IPS-18c (cell line): ENCODE data around the gene PPP1R14B.

ENCODE experiments used
- H3K4me3 ChIP-seq: 2 replicates; pipeline ENCODE4 v1.7.0; 2013; ENCODE audit warnings: low read depth, mild to moderate bottlenecking, low read length, moderate library complexity; ENCODE audit not compliant: insufficient read depth
- H3K9me3 ChIP-seq: one replicate; pipeline ENCODE4 v1.6.1; 2013; ENCODE audit warnings: mild to moderate bottlenecking, low read length, moderate library complexity; ENCODE audit not compliant: control insufficient read depth, insufficient read depth

PPP1R14B gene

DNA sequence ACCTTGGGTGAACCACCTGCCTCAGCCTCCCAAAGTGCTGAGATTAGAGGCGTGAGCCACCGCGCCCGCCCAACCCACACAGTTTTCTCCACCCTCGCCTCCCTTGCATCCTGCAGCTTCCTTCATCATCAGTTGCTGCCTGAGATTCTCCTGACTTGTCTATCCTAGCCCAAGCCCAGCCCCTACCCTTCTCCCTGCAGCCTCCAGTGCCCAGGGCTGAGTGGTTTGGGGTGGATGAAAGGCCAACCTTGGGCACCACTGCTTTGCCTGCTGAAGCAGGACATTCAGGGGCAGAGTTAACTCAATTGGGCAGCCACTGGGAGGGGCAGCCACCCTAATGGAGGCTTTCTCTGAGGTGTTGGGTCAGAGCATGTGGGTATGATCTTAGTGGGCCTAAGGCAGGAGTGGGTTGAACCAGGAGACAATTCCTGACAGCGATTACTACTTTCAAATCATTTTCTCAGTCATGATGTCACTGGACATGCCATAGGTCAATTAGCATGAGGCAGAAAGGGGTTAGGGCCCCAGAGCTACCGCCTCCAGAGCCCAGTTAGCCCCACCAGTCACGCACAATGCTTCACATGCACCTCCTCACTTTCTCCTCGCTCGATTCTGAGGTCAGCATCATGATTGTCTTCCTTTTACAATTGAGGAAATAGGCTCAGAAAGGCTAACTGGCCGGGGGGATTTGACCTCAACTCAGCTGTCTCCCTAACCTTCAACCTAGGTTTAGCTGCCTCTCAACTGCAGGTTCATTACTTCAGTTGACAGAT lies 6.9 kb downstream of the PPP1R14B start:
- H3K9me3 ChIP-seq, result no peaks in the 10 kb centered on the region
- peak overlapping the region; percentile 96 for H3K4me3 ChIP-seq

DNA sequence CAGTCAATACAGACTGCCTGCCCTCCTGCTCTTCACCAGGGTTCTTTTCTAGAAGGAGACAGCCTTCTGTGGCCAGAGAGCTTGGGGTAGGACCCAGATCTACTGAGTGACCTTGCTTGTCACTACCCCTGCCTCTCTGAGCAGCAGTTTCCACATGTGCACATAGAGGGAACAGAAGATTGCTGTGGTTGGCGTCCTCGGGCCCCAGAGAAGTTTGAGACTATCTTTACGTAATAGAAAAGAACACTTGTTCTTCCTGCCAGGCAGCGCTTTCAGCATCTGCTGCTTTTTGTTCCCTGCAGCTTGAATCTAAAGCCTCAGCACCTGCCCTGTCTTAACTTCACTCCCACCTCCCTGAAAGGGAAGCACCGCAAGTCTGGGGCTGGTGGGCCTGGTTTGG lies 7.7 kb downstream of the PPP1R14B start:
- Histone ChIP-seq H3K4me3 (no peak overlapping the region), H3K9me3 (no peaks in the 10 kb centered on the region)

DNA sequence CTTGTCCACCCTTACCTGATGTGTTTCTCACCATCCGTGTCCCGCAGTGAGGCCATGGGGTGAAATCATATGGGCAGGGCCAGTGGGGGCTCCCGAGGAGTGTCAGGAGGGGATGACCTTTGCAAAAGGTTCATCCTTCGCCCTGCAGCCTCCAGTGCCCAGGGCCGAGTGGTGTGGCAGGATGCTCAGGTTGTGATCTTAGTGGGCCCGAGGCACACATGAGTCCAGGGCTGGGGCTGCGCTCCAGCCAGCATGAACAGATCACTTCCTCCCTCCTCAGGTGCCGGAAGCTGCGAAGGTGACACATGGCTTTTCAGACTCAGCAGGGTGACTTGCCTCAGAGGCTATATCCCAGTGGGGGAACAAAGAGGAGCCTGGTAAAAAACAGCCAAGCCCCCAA lies 8.7 kb downstream of the PPP1R14B start:
- no peak overlapping the region for H3K4me3 ChIP-seq
- no peaks in the 10 kb centered on the region for H3K9me3 ChIP-seq

DNA sequence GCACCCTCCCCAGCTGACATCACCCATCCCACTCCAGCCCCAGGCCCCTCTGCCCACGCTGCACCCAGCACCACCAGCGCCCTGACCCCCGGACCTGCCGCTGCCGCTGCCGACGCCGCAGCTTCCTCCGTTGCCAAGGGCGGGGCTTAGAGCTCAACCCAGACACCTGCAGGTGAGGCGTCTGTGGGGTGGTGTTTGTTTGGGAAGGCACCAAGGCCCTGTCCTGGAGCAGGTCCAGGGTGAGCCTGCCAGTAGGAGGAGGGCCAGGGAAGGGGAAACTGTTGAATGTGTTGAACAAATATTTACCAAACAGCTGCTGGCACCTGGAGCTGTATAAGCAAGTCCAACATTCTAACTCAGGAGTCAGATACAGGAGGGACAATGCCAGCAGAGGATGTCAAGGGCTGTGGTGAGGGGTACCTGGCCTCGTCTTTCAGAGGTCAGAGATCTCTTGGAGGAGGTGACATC lies 9.2 kb downstream of the PPP1R14B start:
- Histone ChIP-seq H3K9me3 (no peaks in the 10 kb centered on the region), H3K4me3 (no peak overlapping the region)

DNA sequence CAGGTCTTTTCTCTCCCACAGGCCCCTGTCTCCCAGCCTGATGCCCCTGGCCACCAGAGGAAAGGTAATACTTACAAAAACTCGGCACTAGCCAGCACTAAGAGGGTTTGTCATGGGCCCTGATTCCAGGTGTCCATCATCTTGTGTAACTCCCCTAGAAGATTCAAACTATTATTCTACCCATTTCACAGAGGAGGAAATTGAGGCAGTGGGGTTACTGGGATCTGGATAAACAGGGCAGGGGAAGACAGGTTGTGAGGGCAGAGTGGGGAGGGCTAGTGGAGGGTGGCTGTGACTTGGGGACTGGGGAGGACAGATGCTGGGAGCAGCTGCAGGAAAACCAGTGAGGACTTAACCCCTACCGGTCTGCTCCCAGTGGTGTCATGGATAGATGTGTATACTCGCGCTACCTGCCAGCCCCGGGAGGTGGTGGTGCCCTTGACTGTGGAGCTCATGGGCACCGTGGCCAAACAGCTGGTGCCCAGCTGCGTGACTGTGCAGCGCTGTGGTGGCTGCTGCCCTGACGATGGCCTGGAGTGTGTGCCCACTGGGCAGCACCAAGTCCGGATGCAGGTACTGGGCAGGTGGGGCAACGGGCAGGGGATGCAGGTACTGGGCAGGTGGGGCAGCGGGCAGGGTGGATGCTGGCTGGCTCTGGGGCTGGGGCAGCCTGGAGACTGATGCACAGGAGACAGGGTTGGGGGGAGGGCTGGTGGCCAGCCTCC lies 11.1 kb downstream of the PPP1R14B start:
- Histone ChIP-seq H3K4me3 (peak overlapping the region; percentile 64), H3K9me3 (no peaks in the 10 kb centered on the region)

DNA sequence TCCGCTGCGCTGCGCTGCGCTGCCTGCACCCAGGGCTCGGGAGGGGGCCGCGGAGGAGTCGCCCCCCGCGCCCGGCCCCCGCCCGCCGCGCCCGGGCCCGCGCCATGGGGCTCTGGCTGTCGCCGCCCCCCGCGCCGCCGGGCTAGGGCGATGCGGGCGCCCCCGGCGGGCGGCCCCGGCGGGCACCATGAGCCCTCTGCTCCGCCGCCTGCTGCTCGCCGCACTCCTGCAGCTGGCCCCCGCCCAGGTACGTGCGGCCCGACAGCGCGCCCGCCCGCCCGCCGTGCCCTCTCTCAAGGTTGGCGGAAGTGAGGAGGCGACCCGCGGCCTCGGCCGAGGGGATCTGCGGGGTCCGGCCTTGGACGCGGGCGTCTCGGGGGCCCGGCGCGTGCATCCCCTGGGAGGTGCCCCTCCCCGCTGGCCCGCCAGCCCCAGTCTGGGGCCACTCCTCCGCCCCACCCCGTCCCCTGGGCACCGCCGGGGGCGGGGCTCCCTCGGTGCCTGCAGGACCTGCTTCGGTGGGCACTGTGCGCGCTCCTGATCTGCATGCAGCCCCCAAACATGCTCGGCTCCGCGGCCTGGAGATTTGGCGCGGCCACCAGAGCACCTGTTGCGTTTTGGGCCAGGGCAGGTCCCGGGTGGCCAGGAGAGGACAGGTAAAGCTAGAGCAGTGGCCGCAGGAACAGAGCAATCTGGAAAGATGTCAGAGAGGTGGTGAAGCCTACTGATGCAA lies 11.9 kb downstream of the PPP1R14B start:
- no peaks in the 10 kb centered on the region for H3K9me3 ChIP-seq
- H3K4me3 ChIP-seq, result peak overlapping the region; percentile 64

DNA sequence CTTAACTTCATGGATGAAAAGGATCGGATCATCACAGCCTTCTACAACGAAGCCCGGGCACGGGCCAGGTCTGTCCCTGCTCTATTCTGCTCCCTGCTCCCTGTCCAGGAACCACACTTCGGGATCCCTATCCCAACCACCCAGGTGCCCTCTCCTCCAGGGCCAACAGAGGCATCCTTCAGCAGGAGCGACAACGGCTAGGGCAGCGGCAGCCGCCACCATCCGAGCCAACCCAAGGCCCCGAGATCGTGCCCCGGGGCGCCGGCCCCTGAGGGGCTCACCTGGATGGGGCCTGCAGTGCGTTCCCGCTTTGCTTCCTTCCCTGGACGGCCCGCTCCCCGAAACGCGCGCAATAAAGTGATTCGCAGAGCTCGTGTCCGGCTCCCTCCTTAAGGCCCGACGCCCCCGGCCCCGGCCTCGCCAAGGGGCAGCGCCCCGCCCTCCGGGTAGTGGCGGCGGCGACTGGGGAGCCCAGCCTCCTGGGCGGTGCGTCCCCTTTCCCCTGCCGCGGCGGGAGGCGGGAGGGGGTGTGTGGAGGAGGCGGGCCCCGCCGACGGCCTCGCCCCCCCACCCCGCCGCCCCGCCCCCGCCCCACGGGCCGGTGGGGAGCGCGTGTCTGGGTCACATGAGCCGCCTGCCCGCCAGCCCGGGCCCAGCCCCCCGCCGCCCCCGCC lies 12.7 kb downstream of the PPP1R14B start, which contains the start of gene VEGFB:
Gene VEGFB, plus strand, starts transcription at position 672 of the 674 bp plus-strand sequence. CDS start 250 bp downstream, outside the sequence.
- no peaks in the 10 kb centered on the region for H3K9me3 ChIP-seq
- H3K4me3 ChIP-seq, result peak within 1 kb of the TSS; percentile 64

DNA sequence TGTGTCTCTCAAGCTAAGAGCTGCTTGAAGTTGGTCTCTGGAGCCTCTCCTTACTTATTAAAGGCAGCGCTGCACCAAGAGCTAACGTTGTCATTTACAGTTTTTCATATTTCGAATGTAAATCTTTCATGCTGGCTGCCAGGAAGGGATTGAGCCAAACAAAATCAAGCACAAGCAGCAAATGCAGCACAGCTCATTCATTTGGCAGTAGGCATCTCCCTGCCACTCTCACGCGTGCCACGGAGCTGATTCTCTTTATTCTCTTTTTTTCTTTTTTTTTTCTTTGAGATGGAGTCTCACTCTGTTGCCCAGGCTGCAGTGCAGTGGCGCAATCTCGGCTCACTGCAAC lies 13.8 kb downstream of the PPP1R14B start:
- no peaks in the 10 kb centered on the region for H3K9me3 ChIP-seq
- no peak overlapping the region for H3K4me3 ChIP-seq

DNA sequence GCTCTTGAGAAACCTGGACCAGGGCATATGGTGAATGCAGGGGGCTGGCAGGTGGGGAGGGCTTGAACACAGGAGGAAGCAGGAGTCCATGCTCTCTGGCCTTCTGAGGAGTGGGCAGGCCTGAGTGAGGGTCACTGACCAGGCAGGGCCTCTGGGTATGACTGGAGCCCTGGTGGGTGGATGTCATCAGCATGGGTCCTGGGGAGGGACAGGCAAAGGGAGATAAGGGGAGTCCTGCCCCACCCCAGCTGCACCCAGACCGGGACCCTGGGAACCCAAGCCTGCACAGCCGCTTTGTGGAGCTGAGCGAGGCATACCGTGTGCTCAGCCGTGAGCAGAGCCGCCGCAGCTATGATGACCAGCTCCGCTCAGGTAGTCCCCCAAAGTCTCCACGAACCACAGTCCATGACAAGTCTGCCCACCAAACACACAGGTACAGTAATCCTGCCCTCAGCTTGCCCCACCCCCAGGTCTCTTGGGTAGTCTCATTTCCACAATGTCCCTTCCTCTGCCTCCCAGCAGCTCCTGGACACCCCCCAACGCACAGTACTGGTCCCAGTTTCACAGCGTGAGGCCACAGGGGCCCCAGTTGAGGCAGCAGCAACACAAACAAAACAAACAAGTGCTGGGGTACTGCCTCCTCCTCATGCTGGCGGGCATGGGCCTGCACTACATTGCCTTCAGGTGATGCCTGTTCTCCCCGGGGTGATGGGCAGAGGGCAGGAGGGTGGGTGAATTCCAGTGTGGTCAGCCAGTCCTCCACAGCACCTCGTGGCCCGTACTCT lies 14.4 kb downstream of the PPP1R14B start:
- Histone ChIP-seq H3K4me3 (no peak overlapping the region), H3K9me3 (no peaks in the 10 kb centered on the region)

DNA sequence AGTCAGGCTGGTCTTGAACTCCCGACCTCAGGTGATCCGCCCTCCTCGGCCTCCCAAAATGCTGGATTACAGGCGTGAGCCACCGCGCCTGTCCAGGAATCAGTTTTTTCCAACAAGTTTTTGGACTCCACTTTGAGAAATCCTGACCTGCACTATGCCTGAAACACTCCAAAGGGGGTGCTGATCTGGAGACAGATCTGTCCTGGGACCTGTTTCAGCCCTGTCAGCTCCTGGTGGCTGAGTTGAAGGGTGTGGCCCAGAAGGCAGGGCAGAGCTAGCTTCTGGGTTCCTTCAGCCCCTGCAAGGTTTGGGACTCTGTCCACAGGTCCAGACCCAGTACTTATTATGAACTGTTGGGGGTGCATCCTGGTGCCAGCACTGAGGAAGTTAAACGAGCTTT lies 15.2 kb downstream of the PPP1R14B start:
- Histone ChIP-seq H3K9me3 (peaks cover 2% of the 10 kb centered on the region), H3K4me3 (no peak overlapping the region)

DNA sequence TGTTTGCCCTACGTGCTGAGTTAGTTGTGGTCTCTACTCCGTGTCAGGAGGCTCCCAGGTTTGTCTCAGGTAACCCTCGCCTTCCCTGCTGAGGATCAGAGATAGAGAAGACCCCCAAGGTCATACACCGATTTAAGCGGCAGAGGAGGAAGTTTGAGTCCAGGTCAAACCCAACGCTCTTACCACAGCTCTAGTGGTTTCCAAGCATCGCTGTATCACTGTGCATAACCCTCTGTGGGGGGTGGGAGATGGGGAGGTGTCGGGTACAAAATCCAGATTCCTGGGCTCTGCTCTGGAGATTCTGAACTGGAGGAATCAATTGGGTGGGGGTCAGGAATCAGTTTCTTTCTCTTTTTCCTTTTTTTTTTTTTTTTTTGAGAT lies 15.8 kb downstream of the PPP1R14B start:
- Histone ChIP-seq H3K9me3 (peaks cover 2% of the 10 kb centered on the region), H3K4me3 (peak overlapping the region; percentile 64)

DNA sequence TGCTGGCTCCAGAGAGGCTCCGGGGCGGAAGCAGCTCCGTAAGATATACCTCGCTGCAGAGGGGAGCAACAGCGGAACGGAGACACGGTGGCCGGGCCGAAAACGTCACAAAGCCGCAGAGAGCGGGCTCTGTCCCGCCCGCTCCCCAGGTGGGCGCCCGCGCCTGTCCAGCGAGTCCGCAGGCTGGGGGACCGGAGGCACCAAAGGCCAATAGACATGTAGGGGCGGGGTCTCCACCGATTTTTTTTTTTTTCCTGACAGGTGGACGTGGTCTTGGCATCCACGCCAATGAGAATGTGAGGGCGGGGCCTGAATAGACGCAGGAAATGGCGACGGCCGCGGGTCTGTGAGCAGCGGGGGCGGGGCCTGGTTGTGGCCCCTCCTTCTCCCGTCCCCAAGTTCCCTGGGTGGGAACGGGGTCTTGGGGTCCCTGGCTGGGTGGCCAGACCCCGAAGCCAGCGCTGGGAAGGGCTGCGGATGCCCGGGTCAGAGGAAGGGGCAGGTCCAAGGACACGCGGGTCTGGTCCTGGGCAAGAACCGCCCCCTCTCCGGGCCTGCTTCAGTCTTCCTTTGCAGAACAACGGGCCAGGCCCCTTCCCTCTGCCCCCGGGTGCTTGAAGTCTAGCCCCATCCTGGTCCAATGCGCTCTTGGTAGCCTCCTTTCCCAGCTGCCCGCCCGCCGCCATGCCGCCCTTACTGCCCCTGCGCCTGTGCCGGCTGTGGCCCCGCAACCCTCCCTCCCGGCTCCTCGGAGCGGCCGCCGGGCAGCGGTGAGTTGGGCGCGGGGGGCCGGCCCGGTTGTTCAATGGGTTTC lies 16.4 kb downstream of the PPP1R14B start, which contains the start of gene DNAJC4:
Gene DNAJC4, plus strand, starts transcription at position 378 of the 814 bp plus-strand sequence. Its CDS starts 307 bp downstream, at position 685.
- Histone ChIP-seq H3K9me3 (peaks cover 2% of the 10 kb centered on the region), H3K4me3 (peak within 1 kb of the TSS; percentile 64)

DNA sequence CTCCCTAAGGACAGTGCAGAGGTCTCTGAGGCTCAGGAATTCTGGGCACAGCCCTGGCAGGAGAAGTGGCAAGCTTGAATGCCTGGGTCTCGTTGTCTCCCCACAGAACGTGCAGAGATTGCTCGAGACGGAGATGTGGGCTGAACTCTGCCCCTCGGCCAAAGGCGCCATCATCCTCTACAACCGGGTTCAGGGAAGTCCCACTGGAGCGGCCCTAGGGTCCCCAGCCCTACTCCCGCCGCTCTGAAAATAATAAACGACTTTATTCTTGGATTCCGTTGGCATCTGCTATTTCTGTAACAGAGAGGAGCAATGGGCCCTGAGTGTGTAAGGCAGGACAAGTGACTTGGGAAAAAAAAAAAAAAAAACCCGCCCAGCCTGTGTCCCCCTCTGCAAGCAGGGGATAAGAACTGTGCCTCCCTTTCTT lies 17.0 kb downstream of the PPP1R14B start:
- peak overlapping the region; percentile 64 for H3K4me3 ChIP-seq

DNA sequence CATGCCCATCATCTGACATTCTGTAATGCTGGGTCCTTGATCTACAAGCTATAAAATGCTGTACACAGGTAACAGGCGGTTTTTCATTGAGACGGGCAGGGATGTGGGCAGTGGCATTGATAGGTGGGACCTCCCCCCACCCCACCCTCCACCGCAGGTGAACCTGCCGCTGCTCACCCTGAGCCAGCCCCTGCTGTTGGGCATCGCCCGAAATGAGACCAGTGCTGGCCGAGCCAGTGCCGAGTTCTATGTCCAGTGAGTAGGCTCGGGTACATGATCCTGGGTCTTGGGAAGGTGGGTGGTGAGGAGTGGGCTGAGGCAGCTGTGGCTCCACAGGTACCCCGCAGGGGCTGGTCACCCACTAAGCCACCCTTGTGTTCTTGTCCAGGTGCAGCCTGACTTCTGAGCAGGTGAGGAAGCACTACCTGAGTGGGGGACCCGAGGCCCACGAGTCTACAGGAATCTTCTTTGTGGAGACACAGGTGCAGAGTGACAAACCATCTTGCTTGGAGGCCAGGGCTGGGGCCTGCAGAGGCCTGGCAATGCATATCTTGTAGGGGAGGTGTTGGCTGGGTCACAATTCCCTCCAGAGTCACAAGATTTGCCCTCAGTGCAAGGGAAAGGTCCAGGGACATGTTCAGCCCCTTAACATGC lies 17.5 kb downstream of the PPP1R14B start:
- peaks cover 2% of the 10 kb centered on the region for H3K9me3 ChIP-seq
- no peak overlapping the region for H3K4me3 ChIP-seq

More for the DNA sequence above, 17.0 kb downstream of the PPP1R14B start:
- peaks cover 2% of the 10 kb centered on the region for H3K9me3 ChIP-seq

DNA sequence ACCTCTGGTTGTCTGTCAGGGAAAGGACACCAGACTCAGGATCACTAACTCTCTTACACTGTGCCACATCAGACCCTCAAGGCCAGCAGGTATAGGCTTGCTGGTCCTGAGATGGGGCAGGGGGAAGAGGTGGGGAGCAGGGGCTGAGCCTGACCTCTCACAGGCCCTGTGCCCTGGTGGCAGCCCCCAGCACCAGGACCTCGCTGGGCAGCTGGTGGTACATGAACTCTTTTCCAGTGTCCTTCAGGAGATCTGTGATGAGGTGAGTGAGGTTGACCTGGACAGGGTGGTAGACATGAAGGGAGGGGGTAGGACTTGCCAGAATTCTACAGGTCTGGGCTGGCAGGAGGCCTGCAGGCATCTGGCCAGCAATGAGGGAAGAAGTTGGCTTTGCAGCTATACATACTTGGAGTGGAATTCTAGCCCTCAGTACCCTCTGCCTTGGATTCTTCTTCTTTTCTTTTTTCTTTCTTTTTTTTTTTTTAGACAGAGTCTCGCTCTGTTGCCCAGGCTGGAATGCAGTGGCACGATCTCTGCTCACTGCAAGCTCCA lies 19.3 kb downstream of the PPP1R14B start:
- Histone ChIP-seq H3K9me3 (peaks cover 5% of the 10 kb centered on the region), H3K4me3 (no peak overlapping the region; the same call in 1 of the 2 replicates)
